Neural crest cell (in vitro differentiated cells): Measurements from ENCODE around the gene TCIRG1. TPM values are rescaled to one million over a fixed set of nuclear protein-coding genes. Genes with fewer than 3 reads are reported as not detected.

ENCODE experiments used
- DNase-seq: peaks from one replicate; pipeline ENCODE4 v3.0.0; 2021; ENCODE audit warnings: low read depth, mixed read lengths, low spot score
- H3K27ac Mint-ChIP-seq: one replicate; pipeline ENCODE4 v1.8.0; 2021; ENCODE audit warnings: mild to moderate bottlenecking, mixed read lengths; ENCODE audit not compliant: unreplicated experiment
- H3K27me3 Mint-ChIP-seq: 2 replicates; pipeline ENCODE4 v1.8.0; 2021; ENCODE audit warnings: low read depth, mild to moderate bottlenecking, mixed read lengths
- H3K36me3 Mint-ChIP-seq: 2 replicates; pipeline ENCODE4 v1.8.0; 2021; ENCODE audit warnings: low read depth, mild to moderate bottlenecking, mixed read lengths
- H3K4me1 Mint-ChIP-seq: 2 replicates; pipeline ENCODE4 v1.8.0; 2021; ENCODE audit warnings: mixed read lengths
- H3K4me3 Mint-ChIP-seq: one replicate; pipeline ENCODE4 v1.8.0; 2021; ENCODE audit warnings: mild to moderate bottlenecking, mixed read lengths
- H3K9me3 Mint-ChIP-seq: 2 replicates; pipeline ENCODE4 v1.8.0; 2021; ENCODE audit warnings: mixed read lengths
- total RNA-seq: library from RNA; stranded (reverse); gene quantifications from 2 replicates; pipeline ENCODE4 v1.2.1, GENCODE V29; 2021
- TF ChIP-seq, protein P1 (sequence below): fragments of 200-600 bp; sonication (generic); conservative IDR thresholded peaks from 2 replicates; pipeline ENCODE4 v1.5.0; 2021; ENCODE audit warnings: antibody characterized with exemption, mild to moderate bottlenecking

TCIRG1 gene
- total RNA-seq, 1 donor from 2014 or later = 10.2 TPM

DNA sequence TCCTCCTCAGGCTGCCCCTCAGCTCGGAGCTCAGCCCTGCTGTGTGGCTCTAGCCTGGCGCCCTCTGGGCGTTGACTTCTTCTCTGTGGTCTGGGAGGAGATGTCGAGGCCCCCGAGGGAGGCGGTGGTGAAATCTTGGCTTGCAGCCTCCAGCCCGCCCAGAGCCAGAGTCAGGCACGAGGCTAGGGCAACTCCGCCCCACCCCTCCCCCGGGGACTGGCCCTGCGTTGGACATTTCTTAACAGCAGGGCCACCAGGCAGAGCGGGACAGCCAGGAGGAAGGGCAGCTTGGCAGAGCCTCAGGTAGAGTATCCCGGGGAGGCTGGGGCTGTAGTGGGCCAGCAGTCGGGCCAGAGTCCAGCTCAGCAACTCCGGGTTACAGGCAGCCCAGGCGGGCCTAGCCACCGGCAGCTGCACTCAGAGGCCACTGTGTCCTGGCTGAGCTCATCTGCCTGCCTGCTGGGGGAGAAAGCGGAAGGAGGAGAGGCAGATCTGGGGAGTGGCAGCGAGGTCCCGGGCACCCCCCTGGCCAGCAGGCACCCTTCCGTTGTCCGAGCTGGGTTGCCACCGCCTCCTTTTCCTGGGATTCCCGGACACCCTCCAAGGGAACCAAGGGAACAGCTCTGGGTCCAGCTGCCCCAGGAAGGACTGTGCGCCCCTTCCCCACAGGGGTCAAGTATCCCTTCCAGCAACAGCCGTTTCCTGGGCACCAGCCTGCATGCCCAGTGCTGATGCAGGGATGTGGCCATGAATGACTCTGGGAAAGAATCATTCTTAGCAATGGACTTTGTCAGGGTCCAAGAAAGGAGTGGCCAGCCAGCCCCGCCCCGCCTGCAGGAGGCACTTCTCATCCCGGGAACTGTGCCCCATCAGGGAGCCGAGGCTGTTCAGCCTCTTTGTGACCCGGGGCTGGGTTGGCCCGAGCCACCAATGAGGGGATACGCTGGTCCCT lies 28.5 kb upstream of the TCIRG1 start, which contains the start of gene ALDH3B1:
TSS of gene ALDH3B1 (plus strand) at position 238 of the 952 bp plus-strand sequence. CDS start 4,971 bp downstream, outside the sequence.
- H3K27ac Mint-ChIP-seq = peak within 1 kb of the TSS; percentile 80
- H3K9me3 Mint-ChIP-seq = no peaks in the 10 kb centered on the region
- TF ChIP-seq, protein P1, sequence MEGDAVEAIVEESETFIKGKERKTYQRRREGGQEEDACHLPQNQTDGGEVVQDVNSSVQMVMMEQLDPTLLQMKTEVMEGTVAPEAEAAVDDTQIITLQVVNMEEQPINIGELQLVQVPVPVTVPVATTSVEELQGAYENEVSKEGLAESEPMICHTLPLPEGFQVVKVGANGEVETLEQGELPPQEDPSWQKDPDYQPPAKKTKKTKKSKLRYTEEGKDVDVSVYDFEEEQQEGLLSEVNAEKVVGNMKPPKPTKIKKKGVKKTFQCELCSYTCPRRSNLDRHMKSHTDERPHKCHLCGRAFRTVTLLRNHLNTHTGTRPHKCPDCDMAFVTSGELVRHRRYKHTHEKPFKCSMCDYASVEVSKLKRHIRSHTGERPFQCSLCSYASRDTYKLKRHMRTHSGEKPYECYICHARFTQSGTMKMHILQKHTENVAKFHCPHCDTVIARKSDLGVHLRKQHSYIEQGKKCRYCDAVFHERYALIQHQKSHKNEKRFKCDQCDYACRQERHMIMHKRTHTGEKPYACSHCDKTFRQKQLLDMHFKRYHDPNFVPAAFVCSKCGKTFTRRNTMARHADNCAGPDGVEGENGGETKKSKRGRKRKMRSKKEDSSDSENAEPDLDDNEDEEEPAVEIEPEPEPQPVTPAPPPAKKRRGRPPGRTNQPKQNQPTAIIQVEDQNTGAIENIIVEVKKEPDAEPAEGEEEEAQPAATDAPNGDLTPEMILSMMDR = no peak
- H3K4me1 Mint-ChIP-seq = peaks cover 45% of the 10 kb centered on the region
- H3K36me3 Mint-ChIP-seq = no peaks in the 10 kb centered on the region
- H3K27me3 Mint-ChIP-seq = peaks cover 8% of the 10 kb centered on the region
- no peak for DNase-seq
- H3K4me3 Mint-ChIP-seq = no peak within 1 kb of the TSS

DNA sequence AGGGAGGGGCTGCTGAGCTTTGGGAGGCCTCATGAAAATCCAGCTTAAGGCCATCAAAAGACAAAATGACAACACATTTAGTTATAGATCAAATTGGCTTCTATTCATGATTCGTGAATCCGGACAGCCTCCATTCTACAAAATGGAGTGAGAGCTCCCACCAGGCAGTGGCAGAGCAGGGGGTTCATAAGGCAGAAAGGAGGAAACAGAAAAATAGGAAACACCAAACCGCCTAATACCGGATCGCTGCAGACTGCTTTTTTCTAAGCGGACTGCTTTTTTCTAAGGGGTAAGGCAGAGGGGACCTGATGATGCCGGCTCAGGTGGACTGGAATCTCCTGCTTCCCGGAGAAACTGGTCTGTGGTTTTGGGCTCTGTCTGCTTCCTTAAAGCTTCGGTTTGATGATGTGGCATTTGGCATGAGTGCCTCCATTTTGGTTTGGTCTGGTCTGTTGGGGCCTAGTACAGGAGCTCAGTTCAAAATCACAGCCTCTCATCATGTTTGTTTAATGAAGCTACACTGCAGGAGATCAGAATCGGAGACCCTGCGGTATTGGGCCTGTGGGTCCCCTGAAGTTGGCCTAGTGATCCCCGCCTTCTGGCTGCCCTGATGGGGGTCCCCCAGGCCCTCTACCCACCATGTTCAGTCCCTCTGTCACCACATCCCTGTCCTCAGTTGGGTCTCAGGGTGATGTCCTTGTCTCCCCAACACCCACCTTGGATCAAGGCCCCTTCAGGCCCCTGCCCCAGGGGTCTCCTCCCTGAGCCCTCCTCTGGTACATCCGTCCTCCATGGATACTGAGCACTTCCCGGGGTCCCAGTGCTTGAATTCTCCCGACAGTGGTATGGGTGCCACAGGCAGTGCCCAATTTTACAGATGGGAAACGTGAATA lies 27.5 kb upstream of the TCIRG1 start:
- Mint-ChIP-seq H3K4me1 (peaks cover 45% of the 10 kb centered on the region), H3K4me3 (no peak overlapping the region), H3K27me3 (peaks cover 2% of the 10 kb centered on the region), H3K27ac (peak overlapping the region; percentile 66), H3K36me3 (no peaks in the 10 kb centered on the region), H3K9me3 (no peaks in the 10 kb centered on the region)
- no peak for DNase-seq
- TF ChIP-seq, protein P1 = no peak

DNA sequence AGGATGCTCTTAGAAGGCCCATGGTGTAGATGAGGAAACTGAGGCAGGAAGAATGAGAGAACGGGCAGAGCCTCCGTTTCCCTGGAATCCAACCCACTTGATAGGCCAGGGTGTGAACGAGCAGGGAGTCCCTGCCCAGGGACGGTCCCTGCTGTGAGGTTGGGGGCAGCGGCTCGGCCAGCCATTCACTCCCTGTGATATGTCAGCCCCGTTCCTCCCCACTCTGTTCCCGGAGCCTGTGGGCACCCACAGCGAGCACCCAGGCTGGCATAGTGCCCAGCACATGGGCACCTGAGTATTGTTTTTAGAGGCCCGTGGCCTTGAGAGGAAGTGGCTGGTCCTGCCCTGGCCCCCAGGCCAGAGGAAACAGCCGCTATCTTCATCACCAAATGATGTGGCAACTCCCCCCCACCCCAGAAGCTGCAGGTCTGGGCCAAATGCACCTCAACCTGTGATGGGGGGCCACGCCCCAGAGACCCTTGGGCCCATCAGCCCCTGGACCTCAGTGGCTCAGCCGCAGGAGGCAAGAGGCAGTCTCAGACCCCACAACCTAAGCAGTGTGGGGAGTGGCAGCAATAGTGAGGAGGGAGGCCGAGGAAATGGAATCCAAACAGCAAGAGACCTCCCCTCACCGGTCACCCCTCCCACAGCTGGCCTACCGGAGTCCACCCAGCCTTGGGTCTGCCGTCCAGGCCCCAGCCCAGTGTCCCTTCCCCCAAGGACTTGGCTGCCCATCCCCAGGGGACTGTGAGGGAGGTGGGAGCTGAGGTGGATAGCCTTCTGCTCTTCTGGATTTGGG lies 26.6 kb upstream of the TCIRG1 start:
- H3K4me3 Mint-ChIP-seq = no peak overlapping the region
- H3K9me3 Mint-ChIP-seq = no peaks in the 10 kb centered on the region
- no peak overlapping the region for H3K27ac Mint-ChIP-seq
- no peaks in the 10 kb centered on the region for H3K27me3 Mint-ChIP-seq
- DNase-seq = no peak
- TF ChIP-seq, protein P1 = no peak
- peaks cover 51% of the 10 kb centered on the region for H3K4me1 Mint-ChIP-seq
- H3K36me3 Mint-ChIP-seq = no peaks in the 10 kb centered on the region

DNA sequence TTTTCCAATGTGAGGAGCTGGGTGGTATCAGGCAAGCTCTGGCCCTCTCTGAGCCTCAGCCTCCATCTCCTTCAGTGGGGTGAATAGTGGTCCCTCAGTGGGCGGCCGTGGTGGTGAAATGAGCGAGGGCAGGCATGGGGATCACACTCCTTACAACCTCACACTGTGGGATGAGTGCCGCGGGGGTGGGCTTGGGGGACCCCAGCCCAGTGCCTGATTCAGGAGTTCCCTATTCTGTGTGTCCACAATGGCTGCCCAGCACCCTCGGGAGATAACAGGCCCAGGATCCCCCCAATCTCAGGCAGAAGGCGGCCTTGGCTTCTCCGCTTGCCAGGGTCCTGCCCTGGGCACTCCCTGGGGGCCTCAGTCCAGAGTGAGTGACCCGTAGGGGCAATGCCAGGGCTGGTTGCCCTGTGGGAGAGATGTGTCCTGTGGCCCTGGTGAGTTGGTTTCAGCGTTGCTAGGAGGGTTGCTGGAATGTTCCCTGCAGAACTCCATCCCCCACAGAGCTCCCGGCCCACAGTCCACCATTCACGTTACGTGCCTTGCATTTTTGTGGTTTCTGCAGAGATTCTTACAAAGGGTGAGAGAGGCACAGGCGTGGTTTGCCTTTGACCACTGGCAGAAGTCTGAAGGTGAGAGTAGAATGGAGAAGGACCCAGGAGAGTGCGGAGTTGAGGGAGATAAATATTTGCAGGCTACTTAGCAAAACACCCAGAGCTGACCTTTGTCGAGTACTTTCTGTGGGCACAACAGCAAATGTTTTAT lies 25.8 kb upstream of the TCIRG1 start:
- Mint-ChIP-seq H3K27ac (no peak overlapping the region), H3K4me1 (peaks cover 59% of the 10 kb centered on the region), H3K9me3 (no peaks in the 10 kb centered on the region), H3K27me3 (no peaks in the 10 kb centered on the region), H3K4me3 (no peak overlapping the region), H3K36me3 (no peaks in the 10 kb centered on the region)
- no peak for DNase-seq
- TF ChIP-seq, protein P1 = no peak
